ENCODE measurements around the gene KCTD2.

GRCh38 chr17:75097865-75098264 lies 50.8 kb downstream of the KCTD2 start:
- TF ChIP-seq POLR2A (IDR thresholded peaks at IDR 0.05) = no peak
- TF ChIP-seq CTCF (IDR thresholded peaks at IDR 0.05 in 4 of 5, conservative IDR thresholded peaks at IDR 0.05 in 1 of 5) = no peak
